ENCODE measurements around the gene CD58.
A peak's percentile ranks its signal among the peaks of the same experiment; 100 is the strongest.

The CD58 gene

GRCh38 chr1:116574581-116575291, 3.9 kb upstream of the CD58 start:
- peak; percentile 81 for TF ChIP-seq CTCF (IDR thresholded peaks at IDR 0.05; ENCODE audit: extremely low read depth, missing control alignments)
- peak; percentile 76 for DNase-seq (ENCODE audit: low spot score)

GRCh38 chr1:116573431-116574095, 2.7 kb upstream of the CD58 start:
- DNase-seq (ENCODE audit: low spot score) = no peak

GRCh38 chr1:116572771-116573430, 2.1 kb upstream of the CD58 start:
- TF ChIP-seq CTCF (IDR thresholded peaks at IDR 0.05; ENCODE audit: extremely low read depth, missing control alignments) = no peak
- no peak for DNase-seq (ENCODE audit: low spot score)

More at GRCh38 chr1:116573431-116574095, 2.7 kb upstream of the CD58 start:
- no peak for TF ChIP-seq CTCF (IDR thresholded peaks at IDR 0.05; ENCODE audit: extremely low read depth, missing control alignments)

GRCh38 chr1:116572099-116572498, 1.3 kb upstream of the CD58 start:
- no peak for DNase-seq (ENCODE audit: low spot score)

GRCh38 chr1:116571215-116571919, 541 bp upstream of the CD58 start:
- DNase-seq (ENCODE audit: low spot score) = no peak
- no peak for TF ChIP-seq CTCF (IDR thresholded peaks at IDR 0.05; ENCODE audit: extremely low read depth, missing control alignments)

More at GRCh38 chr1:116572099-116572498, 1.3 kb upstream of the CD58 start:
- no peak for TF ChIP-seq CTCF (IDR thresholded peaks at IDR 0.05; ENCODE audit: extremely low read depth, missing control alignments)

GRCh38 chr1:116569776-116570357, 959 bp downstream of the CD58 start:
- TF ChIP-seq CTCF (IDR thresholded peaks at IDR 0.05; ENCODE audit: extremely low read depth, missing control alignments) = no peak
- DNase-seq (ENCODE audit: low spot score) = no peak
